A673 (cell line): Measurements from ENCODE around the gene IFNAR1.
"Not testable (repeated sequence)": the region's sequence is repeated elsewhere in the genome, so short reads cannot be mapped to it uniquely, and the experiment has no call there.

Source experiments
- CTCF ChIP-seq: fragments of 300-800, 200-600 bp; sonication (generic); conservative IDR thresholded peaks from 2 replicates; pipeline ENCODE4 v1.5.1; 2017; ENCODE audit warnings: low read depth, mild to moderate bottlenecking, antibody characterized with exemption, low read length, moderate library complexity, mixed read lengths
- EZH2 ChIP-seq: fragments of 200-600 bp; sonication (generic); IDR thresholded peaks from 2 replicates; pipeline ENCODE4 v1.6.1; 2017; ENCODE audit warnings: borderline replicate concordance, low read depth, mild to moderate bottlenecking, mixed read lengths, antibody characterized with exemption, low read length; ENCODE audit not compliant: poor library complexity, severe bottlenecking

GRCh38 chr21:33321005-33321404, 3.8 kb upstream of the IFNAR1 start:
- TF ChIP-seq EZH2, CTCF: not testable (repeated sequence)
